GM23338 (cell line): ENCODE data around the gene TWSG1. TPM values are rescaled to one million over a fixed set of nuclear protein-coding genes. Genes with fewer than 3 reads are reported as not detected.

Source experiments
- ATAC-seq: fragments of 200-7000 bp; cut with Tn5 transposase; 3 replicates; pipeline ENCODE4 v1.9.1; 2020
- DNase-seq: peaks from one replicate; pipeline ENCODE4 v3.0.0-alpha.2; 2015; ENCODE audit warnings: low spot score
- H2AFZ ChIP-seq: fragments of 200-600 bp; sonication (generic); 2 replicates; pipeline ENCODE4 v1.8.0; 2016; ENCODE audit warnings: antibody characterized with exemption, mild to moderate bottlenecking, moderate library complexity
- H3F3A ChIP-seq: fragments of 200-600 bp; sonication (generic); replicated peaks from 2 replicates; pipeline ENCODE4 v1.8.0; 2017; ENCODE audit warnings: antibody characterized with exemption, mixed run types, low read depth
- H3K27ac ChIP-seq: fragments of 200-600 bp; sonication (generic); 2 replicates; pipeline ENCODE4 v1.6.1; 2016; ENCODE audit warnings: low read depth
- H3K27me3 ChIP-seq: fragments of 200-600 bp; sonication (generic); 2 replicates; pipeline ENCODE4 v1.8.0; 2016; ENCODE audit warnings: mild to moderate bottlenecking, mixed run types, moderate library complexity; ENCODE audit not compliant: insufficient read depth
- H3K36me3 ChIP-seq: fragments of 200-600 bp; sonication (generic); 2 replicates; pipeline ENCODE4 v1.8.0; 2016; ENCODE audit warnings: mild to moderate bottlenecking; ENCODE audit not compliant: insufficient read depth
- H3K4me1 ChIP-seq: fragments of 200-600 bp; sonication (generic); 2 replicates; pipeline ENCODE4 v1.8.0; 2016; ENCODE audit warnings: mild to moderate bottlenecking, moderate library complexity; ENCODE audit not compliant: insufficient read depth
- H3K4me2 ChIP-seq: fragments of 200-600 bp; sonication (generic); 2 replicates; pipeline ENCODE4 v1.7.1; 2017; ENCODE audit warnings: mixed run types
- H3K4me3 ChIP-seq: fragments of 200-600 bp; sonication (generic); 2 replicates; pipeline ENCODE4 v1.6.1; 2016; ENCODE audit warnings: mixed run types
- H3K79me2 ChIP-seq: fragments of 200-600 bp; sonication (generic); replicated peaks from 2 replicates; pipeline ENCODE4 v1.8.0; 2017; ENCODE audit warnings: mild to moderate bottlenecking; ENCODE audit not compliant: insufficient read depth
- H3K9me2 ChIP-seq: fragments of 200-600 bp; sonication (generic); 2 replicates; pipeline ENCODE4 v1.8.0; 2017; ENCODE audit not compliant: insufficient read depth
- H4K20me1 ChIP-seq: fragments of 200-600 bp; sonication (generic); replicated peaks from 2 replicates; pipeline ENCODE4 v1.8.0; 2017; ENCODE audit warnings: mild to moderate bottlenecking; ENCODE audit not compliant: insufficient read depth
- H3K27ac Mint-ChIP-seq: 2 replicates; pipeline ENCODE4 v1.8.0; 2020; ENCODE audit warnings: inconsistent platforms, mild to moderate bottlenecking, moderate library complexity, mixed read lengths
- H3K27me3 Mint-ChIP-seq: 3 replicates; pipeline ENCODE4 v1.8.0; 2022; ENCODE audit warnings: low read depth, mild to moderate bottlenecking, moderate library complexity, mixed read lengths, inconsistent platforms; ENCODE audit not compliant: insufficient read depth, poor library complexity
- H3K36me3 Mint-ChIP-seq: 3 replicates; pipeline ENCODE4 v1.8.0; 2021; ENCODE audit warnings: low read depth, mild to moderate bottlenecking, inconsistent platforms, moderate library complexity, mixed read lengths
- H3K4me1 Mint-ChIP-seq: 3 replicates; pipeline ENCODE4 v1.8.0; 2020; ENCODE audit warnings: mild to moderate bottlenecking, inconsistent platforms, mixed read lengths
- H3K4me3 Mint-ChIP-seq: 3 replicates; pipeline ENCODE4 v1.8.0; 2021; ENCODE audit warnings: moderate library complexity, mild to moderate bottlenecking, inconsistent platforms, mixed read lengths
- H3K9me3 Mint-ChIP-seq: 3 replicates; pipeline ENCODE4 v1.8.0; 2020; ENCODE audit warnings: moderate library complexity, mild to moderate bottlenecking, inconsistent platforms, mixed read lengths
- CREB1 ChIP-seq: fragments of 250-450 bp; sonication (Bioruptor Pico); IDR thresholded peaks from 2 replicates; pipeline ENCODE4 v1.5.0; 2020; ENCODE audit warnings: low read depth, mild to moderate bottlenecking, moderate library complexity
- CTCF ChIP-seq, 2 experiments: fragments of 200-600 bp in 1 of 2; sonication (generic) in 1 of 2; conservative IDR thresholded peaks; 2 replicates each; pipeline versions ENCODE4 v1.5.1 to v1.6.1; 2016 to 2017; ENCODE audit warnings: antibody characterized with exemption in 2 of 2, low read depth in 2 of 2, mild to moderate bottlenecking in 2 of 2, moderate library complexity in 1 of 2
- EZH2 ChIP-seq: fragments of 200-600 bp; sonication (generic); IDR thresholded peaks from one replicate; pipeline ENCODE4 v1.8.0; 2017; ENCODE audit warnings: antibody characterized with exemption, mild to moderate bottlenecking, low read depth; ENCODE audit not compliant: unreplicated experiment
- EZH2phosphoT487 ChIP-seq: fragments of 200-600 bp; sonication (generic); IDR thresholded peaks from one replicate; pipeline ENCODE4 v1.8.1; 2018; ENCODE audit warnings: antibody characterized with exemption; ENCODE audit not compliant: unreplicated experiment
- STAT1 ChIP-seq: IDR thresholded peaks from one replicate; pipeline ENCODE4 v1.6.1; 2016; ENCODE audit warnings: antibody characterized with exemption; ENCODE audit not compliant: unreplicated experiment
- ZNF114 ChIP-seq: fragments of 250-450 bp; sonication (Bioruptor Pico); IDR thresholded peaks from 2 replicates; pipeline ENCODE4 v1.5.0; 2020; ENCODE audit warnings: mild to moderate bottlenecking, moderate library complexity
- ZNF331 ChIP-seq: fragments of 250-450 bp; sonication (Bioruptor Pico); IDR thresholded peaks from 2 replicates; pipeline ENCODE4 v1.5.0; 2020; ENCODE audit warnings: low read depth, mild to moderate bottlenecking, moderate library complexity
- polyA plus RNA-seq: library from polyadenylated mRNA; unstranded; fragments of >200 nt; fragmentation: Nextera tagmentation; extraction: Ambion mirVana; gene quantifications from 2 replicates; pipeline ENCODE4 v1.2.1, GENCODE V29; 2016
- total RNA-seq: library from RNA; depleted of rRNA; stranded (reverse); fragments of >200 nt; shearing (Covaris generic); gene quantifications from 2 replicates; pipeline ENCODE4 v1.2.3, GENCODE V29; 2014
- TF ChIP-seq, protein P1 (sequence below): fragments of 250-450 bp; sonication (Bioruptor Pico); IDR thresholded peaks from 2 replicates; pipeline ENCODE4 v1.5.0; 2020; ENCODE audit warnings: mild to moderate bottlenecking, moderate library complexity
- TF ChIP-seq, protein P2 (sequence below): IDR thresholded peaks from 2 replicates; pipeline ENCODE4 v1.6.1; 2016; ENCODE audit warnings: antibody characterized with exemption

The TWSG1 gene
- total and polyA plus RNA-seq, 2 experiments from 2014 or later, result 11.5 to 29.1 TPM

- TF ChIP-seq, protein P1, sequence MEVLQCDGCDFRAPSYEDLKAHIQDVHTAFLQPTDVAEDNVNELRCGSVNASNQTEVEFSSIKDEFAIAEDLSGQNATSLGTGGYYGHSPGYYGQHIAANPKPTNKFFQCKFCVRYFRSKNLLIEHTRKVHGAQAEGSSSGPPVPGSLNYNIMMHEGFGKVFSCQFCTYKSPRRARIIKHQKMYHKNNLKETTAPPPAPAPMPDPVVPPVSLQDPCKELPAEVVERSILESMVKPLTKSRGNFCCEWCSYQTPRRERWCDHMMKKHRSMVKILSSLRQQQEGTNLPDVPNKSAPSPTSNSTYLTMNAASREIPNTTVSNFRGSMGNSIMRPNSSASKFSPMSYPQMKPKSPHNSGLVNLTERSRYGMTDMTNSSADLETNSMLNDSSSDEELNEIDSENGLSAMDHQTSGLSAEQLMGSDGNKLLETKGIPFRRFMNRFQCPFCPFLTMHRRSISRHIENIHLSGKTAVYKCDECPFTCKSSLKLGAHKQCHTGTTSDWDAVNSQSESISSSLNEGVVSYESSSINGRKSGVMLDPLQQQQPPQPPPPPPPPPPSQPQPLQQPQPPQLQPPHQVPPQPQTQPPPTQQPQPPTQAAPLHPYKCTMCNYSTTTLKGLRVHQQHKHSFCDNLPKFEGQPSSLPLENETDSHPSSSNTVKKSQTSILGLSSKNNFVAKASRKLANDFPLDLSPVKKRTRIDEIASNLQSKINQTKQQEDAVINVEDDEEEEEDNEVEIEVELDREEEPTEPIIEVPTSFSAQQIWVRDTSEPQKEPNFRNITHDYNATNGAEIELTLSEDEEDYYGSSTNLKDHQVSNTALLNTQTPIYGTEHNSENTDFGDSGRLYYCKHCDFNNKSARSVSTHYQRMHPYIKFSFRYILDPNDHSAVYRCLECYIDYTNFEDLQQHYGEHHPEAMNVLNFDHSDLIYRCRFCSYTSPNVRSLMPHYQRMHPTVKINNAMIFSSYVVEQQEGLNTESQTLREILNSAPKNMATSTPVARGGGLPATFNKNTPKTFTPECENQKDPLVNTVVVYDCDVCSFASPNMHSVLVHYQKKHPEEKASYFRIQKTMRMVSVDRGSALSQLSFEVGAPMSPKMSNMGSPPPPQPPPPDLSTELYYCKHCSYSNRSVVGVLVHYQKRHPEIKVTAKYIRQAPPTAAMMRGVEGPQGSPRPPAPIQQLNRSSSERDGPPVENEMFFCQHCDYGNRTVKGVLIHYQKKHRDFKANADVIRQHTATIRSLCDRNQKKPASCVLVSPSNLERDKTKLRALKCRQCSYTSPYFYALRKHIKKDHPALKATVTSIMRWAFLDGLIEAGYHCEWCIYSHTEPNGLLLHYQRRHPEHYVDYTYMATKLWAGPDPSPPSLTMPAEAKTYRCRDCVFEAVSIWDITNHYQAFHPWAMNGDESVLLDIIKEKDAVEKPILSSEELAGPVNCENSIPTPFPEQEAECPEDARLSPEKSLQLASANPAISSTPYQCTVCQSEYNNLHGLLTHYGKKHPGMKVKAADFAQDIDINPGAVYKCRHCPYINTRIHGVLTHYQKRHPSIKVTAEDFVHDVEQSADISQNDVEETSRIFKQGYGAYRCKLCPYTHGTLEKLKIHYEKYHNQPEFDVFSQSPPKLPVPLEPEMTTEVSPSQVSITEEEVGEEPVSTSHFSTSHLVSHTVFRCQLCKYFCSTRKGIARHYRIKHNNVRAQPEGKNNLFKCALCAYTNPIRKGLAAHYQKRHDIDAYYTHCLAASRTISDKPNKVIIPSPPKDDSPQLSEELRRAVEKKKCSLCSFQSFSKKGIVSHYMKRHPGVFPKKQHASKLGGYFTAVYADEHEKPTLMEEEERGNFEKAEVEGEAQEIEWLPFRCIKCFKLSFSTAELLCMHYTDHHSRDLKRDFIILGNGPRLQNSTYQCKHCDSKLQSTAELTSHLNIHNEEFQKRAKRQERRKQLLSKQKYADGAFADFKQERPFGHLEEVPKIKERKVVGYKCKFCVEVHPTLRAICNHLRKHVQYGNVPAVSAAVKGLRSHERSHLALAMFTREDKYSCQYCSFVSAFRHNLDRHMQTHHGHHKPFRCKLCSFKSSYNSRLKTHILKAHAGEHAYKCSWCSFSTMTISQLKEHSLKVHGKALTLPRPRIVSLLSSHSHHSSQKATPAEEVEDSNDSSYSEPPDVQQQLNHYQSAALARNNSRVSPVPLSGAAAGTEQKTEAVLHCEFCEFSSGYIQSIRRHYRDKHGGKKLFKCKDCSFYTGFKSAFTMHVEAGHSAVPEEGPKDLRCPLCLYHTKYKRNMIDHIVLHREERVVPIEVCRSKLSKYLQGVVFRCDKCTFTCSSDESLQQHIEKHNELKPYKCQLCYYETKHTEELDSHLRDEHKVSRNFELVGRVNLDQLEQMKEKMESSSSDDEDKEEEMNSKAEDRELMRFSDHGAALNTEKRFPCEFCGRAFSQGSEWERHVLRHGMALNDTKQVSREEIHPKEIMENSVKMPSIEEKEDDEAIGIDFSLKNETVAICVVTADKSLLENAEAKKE (CRISPR knock-in tag), result no peak
- no peak for TF ChIP-seq STAT1
- no peak for TF ChIP-seq EZH2
- TF ChIP-seq CREB1 (CRISPR knock-in tag), result no peak
- no peak for TF ChIP-seq EZH2phosphoT487
- TF ChIP-seq, protein P2, sequence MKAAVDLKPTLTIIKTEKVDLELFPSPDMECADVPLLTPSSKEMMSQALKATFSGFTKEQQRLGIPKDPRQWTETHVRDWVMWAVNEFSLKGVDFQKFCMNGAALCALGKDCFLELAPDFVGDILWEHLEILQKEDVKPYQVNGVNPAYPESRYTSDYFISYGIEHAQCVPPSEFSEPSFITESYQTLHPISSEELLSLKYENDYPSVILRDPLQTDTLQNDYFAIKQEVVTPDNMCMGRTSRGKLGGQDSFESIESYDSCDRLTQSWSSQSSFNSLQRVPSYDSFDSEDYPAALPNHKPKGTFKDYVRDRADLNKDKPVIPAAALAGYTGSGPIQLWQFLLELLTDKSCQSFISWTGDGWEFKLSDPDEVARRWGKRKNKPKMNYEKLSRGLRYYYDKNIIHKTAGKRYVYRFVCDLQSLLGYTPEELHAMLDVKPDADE, result no peak
Observed at GRCh38 chr18:9434122-9434701, 99.6 kb downstream of the TWSG1 start (continued).

DNA sequence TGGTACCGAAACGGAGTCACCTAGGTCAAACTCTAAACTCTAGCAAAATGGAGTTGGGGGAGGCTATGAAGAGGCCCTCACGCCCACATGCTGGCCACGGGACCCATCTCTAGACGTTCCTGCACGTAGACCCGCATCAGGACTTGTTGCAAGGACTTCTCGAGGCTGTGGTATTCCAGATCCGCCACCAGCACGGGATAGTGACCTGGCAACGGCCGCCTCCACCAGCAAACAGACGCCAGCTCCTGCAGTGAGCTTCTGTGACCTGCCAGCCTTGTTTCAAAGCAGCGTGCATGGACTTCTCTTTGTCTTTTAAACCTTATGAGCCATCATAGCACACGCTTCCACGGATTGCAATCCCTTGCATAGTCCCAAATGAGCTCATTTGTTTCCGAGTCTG lies 100.5 kb downstream of the TWSG1 start:
- DNase-seq, result peak; percentile 8
- H3K9me3 Mint-ChIP-seq, result peaks cover 14% of the 10 kb centered on the region; the same call in 2 of the 3 replicates
- peak overlapping the region; percentile 76 for H2AFZ ChIP-seq

More for the DNA sequence above, 100.5 kb downstream of the TWSG1 start:
- H3K4me1 Mint-ChIP-seq, result peaks cover 8% of the 10 kb centered on the region
- peaks cover 3% of the 10 kb centered on the region; the same call in 1 of the 2 replicates for H3K36me3 ChIP-seq
- peaks cover 7% of the 10 kb centered on the region for H3K27me3 Mint-ChIP-seq
- no peaks in the 10 kb centered on the region for H3K9me2 ChIP-seq
- H4K20me1 ChIP-seq, result no peaks in the 10 kb centered on the region
- no peaks in the 10 kb centered on the region for H3K79me2 ChIP-seq
- no peak overlapping the region for H3K27ac ChIP-seq
- H3K4me2 ChIP-seq, result no peak overlapping the region
- no peak overlapping the region for H3K4me3 ChIP-seq
- H3K4me1 ChIP-seq, result 0 out of 2 replicates have a peak, but pooled peaks cover 8% of the 10 kb centered on the region
- H3F3A ChIP-seq, result no peaks in the 10 kb centered on the region
- H3K27me3 ChIP-seq, result no peaks in the 10 kb centered on the region
- TF ChIP-seq CTCF (conservative IDR thresholded peaks at IDR 0.05; ENCODE audit: low read depth in 2 of 2) (no peak), ZNF331 (no peak), ZNF114 (CRISPR knock-in tag) (no peak), EZH2phosphoT487 (no peak)
- TF ChIP-seq, protein P2, result no peak
- ATAC-seq, result no peak
- no peak overlapping the region for H3K4me3 Mint-ChIP-seq
- peaks cover 5% of the 10 kb centered on the region; the same call in 2 of the 3 replicates for H3K36me3 Mint-ChIP-seq
- no peak overlapping the region for H3K27ac Mint-ChIP-seq
